Rectal smooth muscle tissue (tissue), 1 donor: ENCODE measurements around the gene FILIP1L.

ENCODE experiments used
- H3K27ac ChIP-seq: one replicate; pipeline ENCODE4 v1.7.0; 2013; ENCODE audit warnings: low read depth, low read length, inconsistent platforms
- H3K27me3 ChIP-seq: one replicate; pipeline ENCODE4 v1.7.0; 2013; ENCODE audit warnings: low read length; ENCODE audit not compliant: control insufficient read depth, insufficient read depth
- H3K36me3 ChIP-seq: one replicate; pipeline ENCODE4 v1.7.0; 2013; ENCODE audit warnings: low read length; ENCODE audit not compliant: control insufficient read depth, insufficient read depth
- H3K4me1 ChIP-seq: one replicate; pipeline ENCODE4 v1.7.0; 2013; ENCODE audit warnings: low read length; ENCODE audit not compliant: control insufficient read depth, insufficient read depth
- H3K4me3 ChIP-seq: one replicate; pipeline ENCODE4 v1.7.0; 2013; ENCODE audit warnings: low read length
- H3K9ac ChIP-seq: one replicate; pipeline ENCODE4 v1.7.0; 2013; ENCODE audit warnings: low read length

FILIP1L gene

DNA sequence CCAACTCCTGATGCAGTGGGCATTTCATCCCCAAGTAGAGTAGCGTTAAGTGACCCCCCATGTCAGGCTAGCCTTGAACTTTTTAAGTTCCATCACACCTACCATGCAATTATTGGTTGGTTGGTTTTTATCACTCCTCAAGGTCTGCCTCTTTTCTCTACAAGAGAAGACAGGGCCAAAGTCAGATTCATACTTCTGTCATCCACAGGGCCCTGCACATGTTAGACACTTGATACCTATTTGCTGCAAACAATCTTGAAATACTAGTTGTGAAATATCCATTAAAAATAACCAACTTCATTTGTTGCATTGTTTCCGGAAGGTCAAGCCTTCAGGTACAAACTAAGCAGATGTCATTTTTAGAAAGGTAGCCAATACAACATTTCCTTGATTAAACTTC lies 295.5 kb downstream of the FILIP1L start:
- Histone ChIP-seq H3K27me3 (no peaks in the 10 kb centered on the region), H3K4me3 (peak overlapping the region; percentile 75), H3K9ac (no peak overlapping the region), H3K27ac (no peak overlapping the region), H3K36me3 (no peaks in the 10 kb centered on the region), H3K4me1 (peaks cover 5% of the 10 kb centered on the region)

DNA sequence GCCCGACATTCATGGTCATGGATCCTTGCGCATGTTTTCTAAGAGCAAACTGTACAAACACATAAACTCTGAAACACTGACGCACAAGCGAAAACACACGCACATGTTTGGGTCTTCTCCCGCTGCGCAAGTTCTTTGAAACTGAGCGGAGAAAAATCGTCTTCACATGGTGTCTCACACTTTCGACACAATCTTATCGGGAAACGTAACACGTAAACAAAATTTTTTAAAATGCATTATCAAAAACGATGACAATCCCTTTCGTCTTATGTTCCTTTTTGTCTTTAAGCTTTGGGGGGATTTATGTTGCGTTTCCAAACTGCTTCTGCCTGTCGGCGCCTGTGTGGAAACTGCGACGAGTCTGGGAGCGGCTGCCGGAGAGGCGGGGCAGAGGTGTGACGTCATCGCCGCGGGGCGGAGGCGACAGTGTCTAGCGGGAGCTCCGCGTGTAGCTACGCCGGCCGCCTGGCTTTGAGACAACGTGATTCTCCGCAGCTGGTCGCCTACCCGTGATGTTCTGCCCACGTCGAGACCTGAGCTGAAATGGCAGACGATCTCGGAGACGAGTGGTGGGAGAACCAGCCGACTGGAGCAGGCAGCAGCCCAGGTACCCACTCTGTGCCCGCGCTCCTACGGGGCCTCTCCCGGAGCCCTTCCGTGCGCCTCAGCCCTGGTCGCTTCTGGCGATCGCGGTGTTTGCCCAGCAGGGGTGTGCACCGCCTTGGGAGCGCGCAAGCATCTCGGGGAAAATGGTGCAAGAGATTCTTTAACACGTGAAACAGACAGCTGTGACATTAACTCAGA lies 296.7 kb downstream of the FILIP1L start, which contains the start of gene CMSS1:
Gene CMSS1 (plus strand): TSS at position 426 of the 804 bp plus-strand sequence.
- peaks cover 5% of the 10 kb centered on the region for H3K4me1 ChIP-seq
- no peaks in the 10 kb centered on the region for H3K36me3 ChIP-seq
- peak within 1 kb of the TSS; percentile 85 for H3K27ac ChIP-seq
- H3K9ac ChIP-seq, result peak within 1 kb of the TSS; percentile 18
- H3K27me3 ChIP-seq, result no peaks in the 10 kb centered on the region
- H3K4me3 ChIP-seq, result peak within 1 kb of the TSS; percentile 75

GRCh38 chr3:99817047-99817436 lies 297.3 kb downstream of the FILIP1L start:
- Histone ChIP-seq H3K4me1 (peaks cover 5% of the 10 kb centered on the region), H3K27ac (peak overlapping the region; percentile 85), H3K27me3 (no peaks in the 10 kb centered on the region), H3K36me3 (no peaks in the 10 kb centered on the region), H3K9ac (peak overlapping the region; percentile 6), H3K4me3 (peak overlapping the region; percentile 75)

DNA sequence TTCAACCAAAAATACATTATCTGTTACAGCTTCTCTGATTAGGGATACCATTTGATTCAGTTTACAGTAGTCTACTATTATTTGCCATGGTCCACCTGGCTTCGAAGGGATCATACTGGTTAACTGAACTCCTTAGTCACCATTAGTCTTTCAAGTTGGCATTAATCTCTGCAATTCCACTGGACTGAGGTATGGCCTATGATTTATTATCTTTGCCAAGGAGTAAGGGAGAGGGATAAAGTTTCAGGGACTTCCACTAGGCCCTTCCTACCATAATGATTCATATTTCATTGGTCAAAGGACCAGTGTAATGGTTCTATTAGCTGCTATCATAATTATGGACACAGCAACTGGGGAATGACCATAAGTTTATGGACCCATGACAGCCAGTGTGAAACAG lies 303.9 kb downstream of the FILIP1L start:
- H3K9ac ChIP-seq, result no peak overlapping the region
- no peak overlapping the region for H3K27ac ChIP-seq
- no peaks in the 10 kb centered on the region for H3K4me1 ChIP-seq
- no peak overlapping the region for H3K4me3 ChIP-seq
- no peaks in the 10 kb centered on the region for H3K27me3 ChIP-seq
- H3K36me3 ChIP-seq, result no peaks in the 10 kb centered on the region

DNA sequence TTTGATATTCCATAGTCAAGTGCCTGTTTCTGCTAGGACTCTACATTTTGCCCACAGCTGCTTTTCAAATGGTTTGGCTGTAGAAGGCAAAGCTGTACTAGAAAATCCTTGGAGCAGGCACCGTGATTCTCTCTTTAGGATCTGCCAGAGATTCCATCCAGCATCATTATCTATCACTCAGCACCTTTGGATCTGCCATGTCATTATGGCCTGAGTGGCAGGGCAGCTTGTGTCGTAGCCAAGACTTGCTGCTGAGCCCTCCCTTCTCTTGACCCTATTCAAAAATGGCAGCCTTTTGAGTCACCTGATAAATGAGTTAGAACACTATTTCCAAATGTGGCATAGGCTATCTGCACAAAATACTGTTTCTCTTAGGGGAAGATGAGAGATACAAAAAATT lies 304.7 kb downstream of the FILIP1L start:
- no peaks in the 10 kb centered on the region for H3K27me3 ChIP-seq
- H3K9ac ChIP-seq, result no peak overlapping the region
- H3K36me3 ChIP-seq, result no peaks in the 10 kb centered on the region
- H3K27ac ChIP-seq, result no peak overlapping the region
- H3K4me1 ChIP-seq, result no peaks in the 10 kb centered on the region
- H3K4me3 ChIP-seq, result no peak overlapping the region

GRCh38 chr3:99808163-99808794 lies 306.0 kb downstream of the FILIP1L start:
- Histone ChIP-seq H3K4me3 (no peak overlapping the region), H3K4me1 (no peaks in the 10 kb centered on the region), H3K27ac (no peak overlapping the region), H3K36me3 (no peaks in the 10 kb centered on the region), H3K9ac (no peak overlapping the region), H3K27me3 (no peaks in the 10 kb centered on the region)

DNA sequence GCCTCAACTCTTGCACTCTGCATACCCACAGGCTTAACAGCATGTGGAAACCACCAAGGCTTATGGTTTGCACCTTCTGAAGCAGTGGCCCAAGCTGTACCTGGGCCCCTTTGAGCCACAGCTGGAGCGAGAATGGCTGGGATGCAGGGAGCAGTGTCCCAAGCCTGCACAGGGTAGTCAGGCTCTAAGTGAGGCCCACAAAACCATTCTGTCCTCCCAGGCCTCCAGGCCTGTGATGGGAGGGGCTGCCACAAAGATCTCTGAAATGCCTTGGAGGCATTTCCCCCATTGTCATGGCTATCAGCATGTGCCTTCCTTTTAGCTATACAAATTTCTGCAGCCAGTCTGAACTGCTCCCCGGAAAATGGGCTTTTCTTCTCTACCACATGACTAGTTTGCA lies 309.1 kb downstream of the FILIP1L start:
- Histone ChIP-seq H3K36me3 (no peaks in the 10 kb centered on the region), H3K27me3 (no peaks in the 10 kb centered on the region), H3K9ac (no peak overlapping the region), H3K4me3 (no peak overlapping the region), H3K27ac (no peak overlapping the region), H3K4me1 (no peaks in the 10 kb centered on the region)

DNA sequence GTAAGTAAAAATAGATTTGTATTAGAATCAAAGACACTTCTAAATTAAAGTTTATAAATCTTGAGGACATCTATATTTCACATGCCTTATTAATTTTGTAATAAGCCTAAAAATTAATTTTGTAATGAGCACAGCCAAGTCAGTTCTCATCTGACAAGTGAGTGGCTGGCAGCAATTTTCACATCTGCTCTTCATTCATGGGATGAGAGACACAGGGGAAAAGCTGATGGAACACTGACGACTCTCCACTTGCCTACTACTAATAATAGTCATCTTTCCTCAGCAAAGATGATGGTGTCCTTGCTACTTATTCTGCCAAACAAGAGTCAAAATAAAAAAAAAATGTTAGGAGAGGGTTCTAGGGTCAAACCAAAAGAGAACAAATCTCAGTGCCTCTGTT lies 311.0 kb downstream of the FILIP1L start:
- Histone ChIP-seq H3K27me3 (no peaks in the 10 kb centered on the region), H3K27ac (no peak overlapping the region), H3K9ac (no peak overlapping the region), H3K36me3 (no peaks in the 10 kb centered on the region), H3K4me1 (no peaks in the 10 kb centered on the region), H3K4me3 (no peak overlapping the region)

GRCh38 chr3:99799422-99799821 lies 314.9 kb downstream of the FILIP1L start:
- no peaks in the 10 kb centered on the region for H3K4me1 ChIP-seq

DNA sequence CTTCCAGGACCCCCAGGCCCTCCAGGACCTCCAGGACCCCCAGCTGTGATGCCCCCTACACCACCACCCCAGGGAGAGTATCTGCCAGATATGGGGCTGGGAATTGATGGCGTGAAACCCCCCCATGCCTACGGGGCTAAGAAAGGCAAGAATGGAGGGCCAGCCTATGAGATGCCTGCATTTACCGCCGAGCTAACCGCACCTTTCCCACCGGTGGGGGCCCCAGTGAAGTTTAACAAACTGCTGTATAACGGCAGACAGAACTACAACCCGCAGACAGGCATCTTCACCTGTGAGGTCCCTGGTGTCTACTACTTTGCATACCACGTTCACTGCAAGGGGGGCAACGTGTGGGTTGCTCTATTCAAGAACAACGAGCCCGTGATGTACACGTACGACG lies 318.7 kb downstream of the FILIP1L start:
- Histone ChIP-seq H3K9ac (no peak overlapping the region), H3K4me3 (no peak overlapping the region), H3K36me3 (no peaks in the 10 kb centered on the region), H3K27ac (no peak overlapping the region), H3K4me1 (no peaks in the 10 kb centered on the region), H3K27me3 (no peaks in the 10 kb centered on the region)

More at GRCh38 chr3:99799422-99799821, 314.9 kb downstream of the FILIP1L start:
- Histone ChIP-seq H3K27ac (no peak overlapping the region), H3K4me3 (no peak overlapping the region), H3K9ac (no peak overlapping the region), H3K27me3 (no peaks in the 10 kb centered on the region), H3K36me3 (no peaks in the 10 kb centered on the region)

DNA sequence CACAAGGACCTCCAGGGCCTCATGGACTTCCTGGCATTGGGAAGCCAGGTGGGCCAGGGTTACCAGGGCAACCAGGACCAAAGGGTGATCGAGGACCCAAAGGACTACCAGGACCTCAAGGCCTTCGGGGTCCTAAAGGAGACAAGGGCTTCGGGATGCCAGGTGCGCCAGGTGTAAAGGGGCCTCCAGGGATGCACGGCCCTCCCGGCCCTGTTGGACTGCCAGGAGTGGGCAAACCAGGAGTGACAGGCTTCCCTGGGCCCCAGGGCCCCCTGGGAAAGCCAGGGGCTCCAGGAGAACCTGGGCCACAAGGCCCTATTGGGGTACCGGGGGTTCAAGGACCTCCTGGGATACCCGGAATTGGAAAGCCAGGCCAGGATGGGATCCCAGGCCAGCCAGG lies 319.8 kb downstream of the FILIP1L start:
- Histone ChIP-seq H3K27me3 (no peaks in the 10 kb centered on the region), H3K36me3 (no peaks in the 10 kb centered on the region), H3K9ac (no peak overlapping the region), H3K4me3 (no peak overlapping the region), H3K27ac (no peak overlapping the region), H3K4me1 (no peaks in the 10 kb centered on the region)

- H3K27me3 ChIP-seq, result no peaks in the 10 kb centered on the region
- no peak overlapping the region for H3K9ac ChIP-seq
- peaks cover 3% of the 10 kb centered on the region for H3K4me1 ChIP-seq
- no peak overlapping the region for H3K27ac ChIP-seq
- no peaks in the 10 kb centered on the region for H3K36me3 ChIP-seq
- no peak overlapping the region for H3K4me3 ChIP-seq
Observed at GRCh38 chr3:99789011-99789721, 325.1 kb downstream of the FILIP1L start.
